ENCODE measurements around the gene NKAIN2.

NKAIN2 gene

GRCh38 chr6:124661097-124661661, 857.5 kb downstream of the NKAIN2 start:
- Histone ChIP-seq H3K27ac (ENCODE audit: low read depth, low read length) (no peak overlapping the region), H3K4me2 (ENCODE audit: low read depth, low read length, poor library complexity, severe bottlenecking) (no peak overlapping the region), H2AFZ (ENCODE audit: low read depth, low read length, severe bottlenecking) (no peak overlapping the region), H3K9me3 (ENCODE audit: insufficient read depth, low read length) (no peaks in the 10 kb centered on the region), H3K36me3 (ENCODE audit: low read length) (no peaks in the 10 kb centered on the region), H3K79me2 (ENCODE audit: insufficient read depth, low read length) (no peaks in the 10 kb centered on the region), H3F3A (ENCODE audit: insufficient read depth) (no peaks in the 10 kb centered on the region), H3K4me3 (ENCODE audit: insufficient read depth, low read length, poor library complexity, severe bottlenecking) (no peak overlapping the region), H3K27me3 (ENCODE audit: low read length) (no peaks in the 10 kb centered on the region), H4K20me1 (ENCODE audit: low read depth, low read length) (no peaks in the 10 kb centered on the region), H3K9ac (ENCODE audit: low read length) (no peak overlapping the region), H3K9me2 (replicated peaks; ENCODE audit: insufficient read depth, low read length) (no peaks in the 10 kb centered on the region)
- no peak for TF ChIP-seq EZH2phosphoT487 (conservative IDR thresholded peaks at IDR 0.05; ENCODE audit: low read length)
- no peak for TF ChIP-seq CTCF (IDR thresholded peaks at IDR 0.05; ENCODE audit: insufficient read depth, low read length, poor library complexity, severe bottlenecking)

- Histone ChIP-seq H3K27ac (ENCODE audit: low read depth, low read length) (no peak overlapping the region), H3K9ac (ENCODE audit: low read length) (no peak overlapping the region), H3K9me3 (ENCODE audit: insufficient read depth, low read length) (no peaks in the 10 kb centered on the region), H4K20me1 (ENCODE audit: low read depth, low read length) (no peaks in the 10 kb centered on the region), H2AFZ (ENCODE audit: low read depth, low read length, severe bottlenecking) (no peak overlapping the region), H3K27me3 (ENCODE audit: low read length) (no peaks in the 10 kb centered on the region), H3K4me2 (ENCODE audit: low read depth, low read length, poor library complexity, severe bottlenecking) (no peak overlapping the region), H3F3A (ENCODE audit: insufficient read depth) (no peaks in the 10 kb centered on the region), H3K79me2 (ENCODE audit: insufficient read depth, low read length) (no peaks in the 10 kb centered on the region), H3K4me3 (ENCODE audit: insufficient read depth, low read length, poor library complexity, severe bottlenecking) (no peak overlapping the region), H3K36me3 (ENCODE audit: low read length) (no peaks in the 10 kb centered on the region), H3K9me2 (replicated peaks; ENCODE audit: insufficient read depth, low read length) (no peaks in the 10 kb centered on the region)
- TF ChIP-seq EZH2phosphoT487 (conservative IDR thresholded peaks at IDR 0.05; ENCODE audit: low read length) (no peak), CTCF (IDR thresholded peaks at IDR 0.05; ENCODE audit: insufficient read depth, low read length, poor library complexity, severe bottlenecking) (no peak)
These were observed 864.4 kb downstream of the NKAIN2 start for GRCh38 chr6:124668028-124668427.

- Histone ChIP-seq H3K27ac (ENCODE audit: low read depth, low read length) (no peak overlapping the region), H3K79me2 (ENCODE audit: insufficient read depth, low read length) (no peaks in the 10 kb centered on the region), H2AFZ (ENCODE audit: low read depth, low read length, severe bottlenecking) (no peak overlapping the region), H3K36me3 (ENCODE audit: low read length) (no peaks in the 10 kb centered on the region), H4K20me1 (ENCODE audit: low read depth, low read length) (no peaks in the 10 kb centered on the region), H3K9ac (ENCODE audit: low read length) (no peak overlapping the region), H3K9me2 (replicated peaks; ENCODE audit: insufficient read depth, low read length) (no peaks in the 10 kb centered on the region), H3F3A (ENCODE audit: insufficient read depth) (no peaks in the 10 kb centered on the region), H3K4me2 (ENCODE audit: low read depth, low read length, poor library complexity, severe bottlenecking) (no peak overlapping the region), H3K4me3 (ENCODE audit: insufficient read depth, low read length, poor library complexity, severe bottlenecking) (no peak overlapping the region), H3K9me3 (ENCODE audit: insufficient read depth, low read length) (no peaks in the 10 kb centered on the region), H3K27me3 (ENCODE audit: low read length) (no peaks in the 10 kb centered on the region)
- TF ChIP-seq CTCF (IDR thresholded peaks at IDR 0.05; ENCODE audit: insufficient read depth, low read length, poor library complexity, severe bottlenecking) (no peak), EZH2phosphoT487 (conservative IDR thresholded peaks at IDR 0.05; ENCODE audit: low read length) (no peak)
These were observed 866.2 kb downstream of the NKAIN2 start for GRCh38 chr6:124669713-124670480.
